ENCODE measurements around the gene DUSP7. TPM values are rescaled to one million over a fixed set of nuclear protein-coding genes. Genes with fewer than 3 reads are reported as not detected.

Gene DUSP7
- polyA plus RNA-seq, 1 donor = 18.5 TPM

DNA sequence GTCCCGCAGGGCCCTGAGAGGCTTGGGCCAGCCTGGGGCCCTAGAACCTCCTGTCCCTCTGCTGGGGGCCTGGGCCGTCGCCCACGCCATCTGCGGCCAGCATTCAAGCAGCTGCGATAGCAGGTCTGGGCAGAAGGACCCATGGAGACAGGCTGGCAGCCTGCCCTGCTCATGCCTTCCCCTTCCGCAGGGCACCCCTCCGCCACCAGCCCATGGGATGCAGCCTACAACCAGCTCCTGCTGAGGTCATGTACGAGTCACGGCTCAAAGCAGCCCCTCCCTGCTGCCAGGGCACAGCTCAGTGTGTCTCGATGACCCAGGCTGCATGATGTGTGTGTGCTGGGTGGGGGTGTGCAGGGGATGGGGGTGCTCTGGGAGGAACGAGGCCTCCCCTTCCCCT lies 27.8 kb downstream of the DUSP7 start:
- no peak for DNase-seq (ENCODE audit: low read depth)

DNA sequence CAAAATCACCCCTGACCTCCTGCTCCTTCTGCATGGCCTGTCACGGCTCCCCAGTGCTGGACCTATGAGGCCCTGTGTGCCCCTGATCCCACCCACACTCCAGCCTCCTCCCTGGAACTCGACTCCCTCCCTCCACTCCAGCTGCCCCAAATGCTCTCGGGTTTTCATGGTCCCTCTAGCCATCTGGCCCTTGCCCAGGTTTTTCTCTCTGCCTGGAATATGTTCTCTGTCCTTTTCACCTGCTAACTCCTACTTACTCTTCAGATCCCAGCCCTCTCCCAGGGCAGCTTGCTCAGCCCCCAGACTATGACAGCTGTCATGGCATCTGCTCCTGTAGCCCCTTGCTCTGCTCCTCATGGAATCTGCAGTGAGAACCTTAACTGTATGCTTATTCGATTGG lies 30.3 kb downstream of the DUSP7 start:
- no peak for DNase-seq (ENCODE audit: low read depth)

DNA sequence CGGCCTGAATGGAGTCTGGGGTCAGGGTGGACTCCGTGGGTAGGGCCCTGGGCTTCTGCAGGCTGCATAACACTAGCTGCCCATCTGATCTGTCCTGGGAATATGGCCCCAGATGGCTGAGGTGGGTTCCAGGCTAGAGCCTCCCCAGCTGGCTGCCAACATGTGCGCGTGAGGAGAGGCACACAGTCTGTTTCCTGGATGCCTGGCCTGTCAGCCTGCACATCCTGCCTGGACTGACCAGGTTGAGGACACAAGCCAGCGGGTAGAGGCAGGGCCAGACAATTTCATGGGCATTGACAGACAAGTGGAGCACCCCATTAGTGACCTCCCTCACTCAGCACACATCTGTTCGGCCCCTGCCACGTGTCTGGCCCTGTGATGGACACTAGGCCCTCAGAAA lies 30.9 kb downstream of the DUSP7 start:
- DNase-seq (ENCODE audit: low read depth) = no peak

DNA sequence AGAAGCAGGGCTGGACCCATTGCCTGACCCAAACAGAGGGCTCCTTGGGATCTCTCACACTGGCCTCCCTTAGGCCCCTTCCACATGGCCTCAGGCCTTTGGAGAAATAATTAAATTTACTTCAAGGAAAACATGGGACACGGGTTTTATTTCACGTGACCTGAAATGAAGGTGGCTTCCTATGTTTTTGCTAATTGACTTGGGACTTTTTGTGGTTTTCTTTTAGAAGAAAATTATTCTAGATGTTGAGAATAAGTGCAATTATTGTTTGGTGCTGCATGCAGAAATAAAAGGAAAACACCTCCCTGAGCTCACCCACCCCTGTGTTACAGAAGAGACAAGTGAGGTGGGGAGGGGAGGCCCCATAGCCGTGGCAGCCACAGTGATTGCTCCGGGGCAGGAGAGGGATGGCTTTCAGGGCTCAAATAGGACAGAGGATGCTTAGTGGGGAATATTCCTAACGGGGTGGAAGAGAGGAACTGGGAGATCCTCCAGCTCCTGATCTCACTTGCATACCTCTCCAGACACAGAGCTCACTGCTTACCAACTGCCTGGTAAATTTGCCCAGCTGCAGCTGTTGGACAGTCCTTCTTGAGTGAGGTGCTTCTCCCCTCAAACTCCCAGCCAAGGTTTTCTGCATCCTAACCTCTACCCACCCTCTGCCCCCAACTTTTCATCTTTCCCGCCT lies 31.5 kb downstream of the DUSP7 start:
- no peak for DNase-seq (ENCODE audit: low read depth)

DNA sequence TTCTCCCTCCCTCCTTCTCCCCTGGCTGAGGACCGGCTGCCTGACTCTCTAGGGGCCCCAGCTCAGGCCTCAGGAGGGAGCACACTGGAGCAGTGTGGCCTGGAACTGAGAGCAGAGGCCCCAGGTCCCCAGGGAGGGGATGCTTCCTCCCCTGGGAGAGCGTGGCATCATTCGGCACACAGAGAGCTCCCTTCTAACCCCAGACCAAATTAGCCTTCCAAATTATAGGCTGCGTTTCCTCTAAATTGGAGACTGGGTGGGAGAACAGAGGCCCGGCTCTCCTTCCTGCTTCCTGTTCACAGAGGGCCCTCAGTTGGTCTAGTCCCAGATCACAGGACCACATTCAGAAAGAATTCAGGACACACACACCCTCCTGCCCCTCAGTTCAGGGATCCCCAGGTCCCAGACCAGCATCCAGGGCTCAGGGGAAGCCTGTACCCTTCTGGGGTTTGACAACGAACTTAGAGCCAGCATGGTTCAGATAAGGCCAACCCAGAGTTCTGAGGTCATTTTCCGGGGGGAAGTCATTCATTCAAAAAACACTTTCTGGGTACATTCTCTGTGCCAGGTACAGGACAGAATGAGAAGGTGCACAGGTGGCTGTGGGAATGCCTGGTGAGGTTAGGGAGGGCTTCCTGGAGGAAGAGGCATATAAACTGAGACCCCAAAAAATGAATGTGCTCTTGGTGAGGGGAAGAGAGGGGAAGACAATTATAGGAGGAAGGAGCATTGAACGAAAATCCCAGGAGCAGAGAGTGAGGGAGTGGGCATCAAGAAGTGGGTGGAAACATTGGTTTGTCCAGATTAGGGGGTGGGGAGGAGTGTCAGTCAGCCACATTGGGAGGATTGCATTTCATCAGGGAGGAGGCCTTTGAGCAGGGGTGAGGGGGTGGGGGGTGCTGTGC lies 32.3 kb downstream of the DUSP7 start:
- DNase-seq (ENCODE audit: low read depth) = no peak

DNA sequence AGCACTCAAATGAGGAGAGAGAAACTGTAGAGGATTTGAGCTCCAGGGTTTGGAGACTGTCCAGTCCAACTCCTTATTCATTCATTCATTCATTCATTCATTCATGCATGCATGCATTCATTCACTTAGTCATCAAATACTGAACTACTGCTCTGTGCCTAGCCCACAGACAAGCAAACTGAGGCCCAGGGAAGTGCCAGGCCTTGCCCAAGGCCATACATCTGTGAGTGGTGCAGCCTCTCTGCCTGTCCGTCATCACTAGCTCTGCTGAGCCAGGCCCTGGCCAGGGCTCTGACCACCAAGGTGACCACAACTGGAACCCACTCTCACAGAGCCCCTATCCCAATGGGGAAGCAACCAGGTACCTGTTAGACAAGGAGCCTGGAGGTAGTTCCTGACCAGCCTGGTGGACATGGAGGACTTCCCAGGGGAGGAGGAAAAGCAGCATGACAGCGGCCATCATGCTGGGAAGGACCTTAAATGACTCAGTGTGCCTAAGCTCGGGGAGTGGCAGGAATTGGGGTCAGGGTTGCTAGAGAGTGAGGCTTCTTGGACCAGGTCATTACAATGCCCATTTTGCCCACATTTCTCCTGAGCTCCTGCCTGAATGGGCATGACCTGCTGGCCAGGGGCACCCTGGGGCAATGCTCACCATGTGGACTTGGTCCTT lies 33.1 kb downstream of the DUSP7 start:
- no peak for DNase-seq (ENCODE audit: low read depth)

DNA sequence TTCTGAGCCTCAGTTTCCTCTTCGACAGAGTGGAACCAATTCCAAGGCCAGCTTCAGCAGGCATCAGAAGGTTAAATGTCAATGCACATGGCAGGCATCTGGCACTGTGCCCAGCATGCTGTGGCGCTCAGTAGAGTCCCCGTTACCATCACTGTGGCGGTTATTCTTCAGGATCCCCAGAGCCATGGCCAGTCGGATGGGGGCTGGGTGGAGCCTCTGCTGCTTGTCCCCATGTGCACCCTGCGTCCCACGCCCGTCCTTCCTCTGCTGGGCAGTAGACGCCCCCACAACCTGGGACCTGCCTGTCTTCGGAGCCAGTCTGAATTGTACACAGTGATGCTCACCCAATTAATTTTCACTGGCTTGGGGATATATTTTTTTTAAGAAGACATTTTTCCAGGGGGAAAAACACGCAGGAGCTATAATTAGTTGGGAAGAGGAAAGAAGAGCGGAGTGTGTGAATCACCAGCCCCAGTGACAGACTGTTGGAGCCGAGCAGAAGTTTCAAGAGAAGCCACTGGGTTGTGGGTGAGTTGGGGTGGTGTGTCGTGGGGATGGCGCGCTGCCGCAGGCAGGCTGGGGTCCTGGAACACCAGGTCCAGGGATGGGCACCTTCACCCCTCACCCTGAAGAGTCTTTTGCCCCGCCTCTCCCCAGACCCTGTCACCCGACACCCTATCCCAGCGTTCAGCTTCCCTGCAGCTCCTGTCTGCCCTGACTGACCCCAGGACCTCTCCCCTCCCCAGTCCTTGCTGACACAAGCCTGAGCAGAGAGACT lies 33.9 kb downstream of the DUSP7 start:
- DNase-seq (ENCODE audit: low read depth) = no peak

DNA sequence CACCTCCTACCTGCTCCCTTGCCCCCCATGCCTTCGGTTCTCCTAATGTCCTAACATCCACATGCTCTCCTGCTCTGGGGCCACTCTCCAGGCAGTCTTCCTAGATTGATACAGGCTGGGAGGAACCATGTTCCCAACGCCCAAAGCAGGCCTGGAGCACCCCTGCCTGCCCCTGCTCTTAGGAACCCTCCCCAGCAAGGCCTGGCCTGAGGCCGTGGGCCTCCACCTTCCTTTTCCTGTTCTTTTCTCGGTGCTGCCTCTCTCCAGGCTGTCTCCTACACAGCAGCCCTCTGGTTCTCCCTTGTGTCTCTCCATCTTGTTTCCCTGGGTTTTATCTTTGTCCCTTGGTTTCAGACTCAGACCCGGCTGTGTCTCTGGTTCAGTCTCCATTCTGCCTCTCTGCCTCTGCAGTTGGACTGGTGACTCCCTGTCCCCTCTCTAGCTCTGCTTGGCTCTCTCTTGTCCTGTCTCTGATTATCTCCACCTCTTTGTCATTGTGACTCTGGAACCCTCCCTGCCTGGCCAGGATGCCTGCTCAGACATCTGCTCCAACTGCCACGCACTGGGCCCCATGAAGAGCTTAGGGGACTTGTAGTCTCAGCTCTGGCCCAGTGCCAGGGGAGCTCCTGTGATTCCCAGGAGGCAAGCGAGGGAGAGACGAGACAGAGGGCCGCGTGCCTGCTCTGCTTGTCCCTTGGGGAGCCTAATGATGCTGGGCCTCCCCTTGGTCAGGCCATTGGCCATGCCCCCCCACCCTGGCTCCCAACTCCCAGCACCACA lies 34.7 kb downstream of the DUSP7 start:
- no peak for DNase-seq (ENCODE audit: low read depth)

DNA sequence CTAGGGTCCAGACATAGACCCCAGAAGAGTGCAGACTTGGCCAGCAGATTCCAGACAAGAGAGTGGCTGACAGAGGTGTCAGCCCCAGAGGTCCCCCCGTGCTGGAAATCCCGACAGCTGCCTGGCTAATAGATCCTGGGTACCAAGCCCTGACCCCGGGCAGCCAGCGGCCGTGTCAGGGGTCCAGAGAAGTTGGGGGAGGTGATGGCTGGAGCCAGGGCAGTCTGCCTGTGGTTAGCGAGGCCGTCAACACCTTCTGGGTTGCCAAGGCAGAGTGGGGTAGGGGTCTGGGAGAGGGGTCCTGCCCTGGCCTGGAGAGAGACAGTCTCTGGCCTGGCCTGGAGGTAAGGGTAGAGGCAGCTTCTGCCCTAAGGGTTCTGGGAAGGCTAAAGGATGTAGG lies 35.6 kb downstream of the DUSP7 start:
- no peak for DNase-seq (ENCODE audit: low read depth)

DNA sequence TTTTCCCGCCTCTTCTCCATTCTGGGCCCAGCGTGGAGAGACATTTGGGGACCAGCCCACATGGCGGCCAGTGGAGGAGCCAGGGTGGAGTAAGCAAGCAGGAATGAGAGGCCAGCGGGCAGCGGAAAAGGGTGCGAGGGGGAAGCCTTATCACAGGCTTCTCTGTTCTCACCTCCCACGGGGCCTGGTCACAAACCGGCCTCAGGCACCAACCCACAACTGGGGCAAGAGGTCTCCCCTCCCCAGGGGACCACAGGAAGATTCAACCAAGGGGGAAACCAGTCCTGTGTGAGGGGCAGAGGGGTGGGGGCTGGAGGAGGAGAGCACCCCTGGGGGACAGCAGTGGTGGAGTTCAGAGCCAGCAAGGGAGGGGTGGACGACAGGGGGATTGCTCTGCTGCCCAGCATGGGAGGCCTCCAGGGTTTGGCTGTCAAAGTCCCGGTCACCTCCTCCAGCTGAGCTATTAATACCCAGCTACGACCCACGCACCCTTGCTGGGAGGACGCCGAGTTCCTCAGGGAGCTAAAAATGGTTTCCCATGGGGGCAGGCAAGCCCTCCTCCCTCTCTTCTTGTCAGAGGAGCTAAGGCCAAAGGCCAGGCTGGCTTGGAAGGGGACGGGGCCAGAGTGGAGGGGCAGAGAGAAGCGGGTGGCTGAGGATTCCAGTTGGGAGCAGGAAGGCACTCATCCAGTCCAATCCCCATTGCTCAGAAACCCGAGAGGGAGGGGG lies 36.9 kb downstream of the DUSP7 start:
- no peak for DNase-seq (ENCODE audit: low read depth)

DNA sequence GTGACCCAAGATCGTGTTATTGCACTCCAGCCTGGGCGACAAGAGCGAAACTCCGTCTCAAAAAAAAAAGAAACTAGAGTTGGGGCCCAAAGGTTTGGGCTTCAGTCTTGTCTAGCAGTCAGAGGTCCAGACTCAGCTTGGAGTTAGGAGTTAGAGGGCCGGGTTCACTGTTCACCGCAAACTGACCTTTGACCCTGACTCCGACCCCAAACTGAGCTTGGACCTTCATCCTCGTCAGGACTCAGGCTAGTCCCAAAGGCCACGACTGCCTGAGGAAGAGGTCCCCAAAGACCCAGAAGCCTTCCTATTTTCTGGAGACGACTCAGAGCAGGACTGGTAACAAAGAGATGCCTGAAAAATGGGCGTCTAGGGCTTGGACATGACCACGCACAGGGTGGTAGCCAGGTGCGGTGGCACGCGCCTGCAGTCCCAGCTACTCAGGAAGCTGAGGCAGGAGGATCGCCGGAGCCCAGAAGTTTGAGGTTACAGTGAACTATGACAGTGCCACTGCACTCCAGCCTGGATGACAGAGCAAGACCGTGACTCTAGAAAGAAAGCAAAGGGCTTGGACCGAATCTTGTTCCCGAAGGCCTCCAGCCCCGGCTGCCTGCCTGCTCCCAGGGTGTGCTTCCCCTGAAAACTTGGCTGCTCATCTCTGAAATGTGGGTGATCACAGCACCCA lies 37.9 kb downstream of the DUSP7 start:
- no peak for DNase-seq (ENCODE audit: low read depth)

DNA sequence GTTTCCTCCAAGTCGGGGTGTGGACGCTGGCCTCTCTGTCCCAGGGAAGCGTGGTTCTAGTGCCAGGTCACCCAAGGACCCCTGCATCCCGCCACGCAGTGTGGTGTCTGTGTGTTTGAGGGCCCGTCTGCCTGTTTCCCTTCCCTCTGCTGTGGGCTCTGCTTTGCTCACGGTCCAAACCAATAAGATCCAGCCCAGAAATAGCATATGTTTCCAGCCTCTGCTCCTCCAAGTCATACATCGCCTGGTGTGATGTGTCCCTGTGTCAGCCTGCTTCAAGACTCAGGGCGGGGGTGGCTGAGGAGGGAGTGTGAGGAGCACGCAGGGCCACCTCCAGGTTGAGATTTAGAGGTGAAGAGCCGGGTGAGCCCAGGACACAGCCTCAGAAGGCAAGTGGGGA lies 38.8 kb downstream of the DUSP7 start:
- no peak for DNase-seq (ENCODE audit: low read depth)

DNA sequence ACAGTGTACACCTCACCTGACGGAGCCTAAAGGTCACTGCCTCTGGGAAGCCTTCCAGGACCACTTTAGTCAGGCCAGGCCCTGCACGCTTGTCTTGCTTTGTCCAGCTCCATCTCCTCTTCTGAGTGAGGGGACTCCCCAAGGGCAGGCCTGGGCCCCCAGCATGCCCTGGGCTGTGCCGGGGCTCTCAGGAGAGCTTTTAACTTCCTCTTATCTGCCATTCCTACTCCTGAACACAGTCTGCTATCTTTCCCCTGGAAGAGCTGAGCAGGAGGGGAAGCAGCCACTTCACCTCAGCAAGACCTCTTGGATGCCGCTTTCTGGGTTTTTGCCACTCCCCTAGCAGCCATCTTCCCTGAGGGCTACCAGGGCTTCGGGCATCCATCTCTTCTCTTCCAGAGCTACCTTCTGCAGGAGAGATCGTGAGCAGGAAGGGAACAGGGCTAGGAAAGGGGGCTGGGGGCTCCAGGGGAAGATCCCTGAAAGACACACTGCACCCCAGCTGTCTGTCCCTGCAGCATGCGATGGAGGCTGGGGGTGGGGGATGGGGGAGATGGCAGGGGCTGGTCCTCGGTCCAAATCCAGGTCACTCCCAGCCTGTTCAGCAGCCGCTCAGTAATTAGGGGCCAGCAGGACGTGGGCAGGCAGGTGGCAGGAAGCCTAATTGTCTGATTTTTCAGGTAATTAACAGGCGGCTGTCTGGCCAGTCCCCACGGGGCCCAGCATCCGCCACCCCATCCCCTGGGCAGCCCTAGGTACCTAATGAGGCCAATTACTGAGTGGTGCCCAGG lies 40.7 kb downstream of the DUSP7 start:
- DNase-seq (ENCODE audit: low read depth) = no peak

DNA sequence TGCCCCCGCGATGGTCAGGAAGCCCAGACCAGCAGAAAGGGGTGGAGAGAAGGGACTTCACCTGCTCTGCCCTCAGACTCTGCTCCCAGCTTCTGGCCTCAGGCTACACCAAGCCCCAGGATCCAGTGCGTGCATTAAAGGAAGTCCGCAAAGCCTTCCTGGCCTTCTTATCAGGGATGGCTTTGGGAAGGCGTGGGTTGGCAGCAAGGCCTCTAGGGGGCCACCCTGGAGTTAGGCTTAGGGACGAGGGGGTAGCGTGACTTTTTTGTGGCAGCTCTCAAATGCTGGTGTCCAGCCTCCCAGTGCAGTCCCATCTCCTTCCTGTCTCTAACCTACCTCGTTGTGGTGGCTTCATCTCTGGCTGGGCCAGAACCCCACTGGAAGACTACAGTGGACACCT lies 41.8 kb downstream of the DUSP7 start:
- no peak for DNase-seq (ENCODE audit: low read depth)

DNA sequence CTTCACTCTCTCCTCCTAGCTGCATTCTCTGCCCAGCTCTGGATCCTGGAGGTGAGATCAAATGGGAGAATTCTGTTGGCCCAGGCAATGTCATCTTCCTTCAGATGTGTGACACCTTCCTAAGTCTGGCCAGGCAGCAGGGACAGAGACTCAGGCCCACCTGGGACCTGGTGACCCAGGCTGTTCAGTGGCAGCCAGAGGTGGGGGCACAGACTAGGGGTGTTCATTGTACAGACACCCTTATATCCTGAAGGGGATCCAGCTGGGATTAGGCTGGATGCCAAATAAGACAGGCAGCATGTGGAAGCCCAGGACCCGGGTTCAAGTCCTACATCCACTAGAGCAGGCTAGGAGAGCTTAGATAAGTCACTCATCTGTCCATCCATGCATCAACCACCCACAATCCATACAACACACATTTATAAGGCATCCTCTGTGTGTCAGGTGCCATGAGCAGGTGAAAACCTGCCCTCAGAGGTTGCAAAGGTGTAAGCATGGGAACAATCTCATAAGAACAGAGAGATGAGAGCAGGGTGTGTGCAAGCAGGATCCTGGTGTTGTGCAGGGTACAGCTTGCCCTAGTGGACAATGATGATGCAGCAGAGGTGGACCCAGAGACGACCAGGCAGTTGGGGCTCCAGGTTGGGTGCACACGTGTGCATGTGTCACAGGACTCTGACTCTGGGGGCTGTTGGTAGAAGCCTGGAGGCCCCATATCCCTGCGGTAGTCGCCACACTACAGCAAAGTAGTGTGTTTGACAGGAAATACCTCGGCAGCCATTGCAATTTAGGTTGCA lies 42.4 kb downstream of the DUSP7 start:
- DNase-seq (ENCODE audit: low read depth) = no peak

DNA sequence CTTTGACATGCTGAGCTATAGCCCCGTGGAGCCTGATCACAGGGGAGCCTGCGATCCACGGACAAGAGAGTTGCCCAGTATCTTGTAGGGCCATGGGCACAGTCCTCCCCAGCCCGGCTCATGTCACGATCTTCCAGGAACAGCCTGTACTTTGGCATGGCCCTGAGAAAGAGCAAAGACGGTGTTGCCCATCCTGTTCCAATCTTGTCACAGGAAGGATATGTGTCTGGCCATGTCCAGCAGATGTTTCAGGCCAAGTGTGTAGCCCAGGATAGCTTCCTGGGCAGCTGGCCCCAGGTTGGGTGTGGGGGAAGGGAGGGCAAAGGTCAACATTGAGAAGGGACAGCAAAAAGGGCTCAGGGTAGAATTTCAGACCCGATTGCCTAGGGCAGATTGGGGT lies 43.7 kb downstream of the DUSP7 start:
- no peak for DNase-seq (ENCODE audit: low read depth)

DNA sequence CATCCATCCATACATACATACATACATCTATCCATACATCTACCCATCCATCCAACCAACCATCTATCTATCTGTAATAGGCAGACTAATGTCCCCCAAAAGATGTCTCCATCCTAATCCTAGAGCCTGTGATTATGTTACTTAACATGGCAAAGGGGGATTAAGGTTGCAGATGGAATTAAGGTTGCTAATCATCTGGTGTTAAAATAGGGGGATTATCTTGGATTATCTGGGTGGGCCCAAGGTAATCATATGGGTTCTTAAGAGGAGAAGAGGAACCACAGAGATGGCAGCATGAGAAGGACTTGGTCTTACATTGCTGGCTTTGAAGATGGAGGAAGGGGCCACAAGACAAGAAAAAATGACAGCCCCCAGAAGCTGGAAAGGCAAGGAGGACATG lies 45.9 kb downstream of the DUSP7 start:
- no peak for DNase-seq (ENCODE audit: low read depth)

DNA sequence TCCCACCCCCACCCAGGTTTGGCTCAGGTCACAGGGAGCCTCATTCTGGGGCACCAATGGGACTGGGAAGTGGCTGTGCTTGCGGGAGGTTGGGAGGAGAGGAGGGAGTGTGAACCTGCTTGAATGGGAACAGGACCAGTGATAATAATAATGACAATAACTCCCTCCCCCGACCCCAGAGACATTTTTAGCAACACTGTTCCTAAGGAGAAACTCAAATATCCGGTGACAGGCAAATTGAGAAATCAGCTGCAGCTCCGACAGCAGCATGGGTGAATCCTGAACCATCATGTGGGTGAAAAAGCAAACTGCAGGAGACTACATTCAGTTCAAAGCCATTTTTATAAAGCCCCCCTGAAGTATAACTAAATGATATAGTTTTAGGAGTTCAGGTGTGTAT lies 49.1 kb downstream of the DUSP7 start:
- no peak for DNase-seq (ENCODE audit: low read depth)
